PC-3 (cell line): ENCODE data around the gene DIAPH3.

ENCODE experiments used
- EZH2 ChIP-seq: fragments of 300-600 bp; sonication (generic); IDR thresholded peaks from one replicate; pipeline ENCODE4 v1.6.1; 2017; ENCODE audit warnings: antibody characterized with exemption, mild to moderate bottlenecking, low read length; ENCODE audit not compliant: unreplicated experiment
- TF ChIP-seq, protein P1 (sequence below): fragments of 300-600 bp; sonication (generic); conservative IDR thresholded peaks from 2 replicates; pipeline ENCODE4 v1.5.1; 2017; ENCODE audit warnings: antibody characterized with exemption, low read depth, mild to moderate bottlenecking, low read length

- TF ChIP-seq, protein P1, sequence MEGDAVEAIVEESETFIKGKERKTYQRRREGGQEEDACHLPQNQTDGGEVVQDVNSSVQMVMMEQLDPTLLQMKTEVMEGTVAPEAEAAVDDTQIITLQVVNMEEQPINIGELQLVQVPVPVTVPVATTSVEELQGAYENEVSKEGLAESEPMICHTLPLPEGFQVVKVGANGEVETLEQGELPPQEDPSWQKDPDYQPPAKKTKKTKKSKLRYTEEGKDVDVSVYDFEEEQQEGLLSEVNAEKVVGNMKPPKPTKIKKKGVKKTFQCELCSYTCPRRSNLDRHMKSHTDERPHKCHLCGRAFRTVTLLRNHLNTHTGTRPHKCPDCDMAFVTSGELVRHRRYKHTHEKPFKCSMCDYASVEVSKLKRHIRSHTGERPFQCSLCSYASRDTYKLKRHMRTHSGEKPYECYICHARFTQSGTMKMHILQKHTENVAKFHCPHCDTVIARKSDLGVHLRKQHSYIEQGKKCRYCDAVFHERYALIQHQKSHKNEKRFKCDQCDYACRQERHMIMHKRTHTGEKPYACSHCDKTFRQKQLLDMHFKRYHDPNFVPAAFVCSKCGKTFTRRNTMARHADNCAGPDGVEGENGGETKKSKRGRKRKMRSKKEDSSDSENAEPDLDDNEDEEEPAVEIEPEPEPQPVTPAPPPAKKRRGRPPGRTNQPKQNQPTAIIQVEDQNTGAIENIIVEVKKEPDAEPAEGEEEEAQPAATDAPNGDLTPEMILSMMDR: no peak
- TF ChIP-seq EZH2: no peak
Observed at GRCh38 chr13:59738921-59739320, 424.8 kb downstream of the DIAPH3 start.
